Measurements from ENCODE around the gene ARHGDIG. TPM values are rescaled to one million over a fixed set of nuclear protein-coding genes. Genes with fewer than 3 reads are reported as not detected.

Gene ARHGDIG
- total RNA-seq, 4 donors from 2014 or later = 1.4 to 3.5 (median 1.8) TPM; not detected in 1

- peaks cover 10 to 30% (median 27%) of the 10 kb centered on the region in 3 donors for H3K27me3 ChIP-seq
- no peaks in the 10 kb centered on the region for H3K36me3 ChIP-seq
- no peaks in the 10 kb centered on the region for H3K9me3 ChIP-seq
- in situ Hi-C loops (cut with MboI; ENCODE audit: low sequenced_read_pairs in 4 of 4) = no loop called here
- TF ChIP-seq POLR2A (IDR thresholded peaks at IDR 0.05) = no peak
- TF ChIP-seq CTCF (IDR thresholded peaks at IDR 0.05 in 4 of 5, conservative IDR thresholded peaks at IDR 0.05 in 1 of 5) = no peak
- H3K4me3 ChIP-seq = no peak overlapping the region
- H3K4me1 ChIP-seq = peaks cover 6 to 18% of the 10 kb centered on the region in 2 donors
- no peak overlapping the region for H3K27ac ChIP-seq
- ATAC-seq (peak in 1 of 2 donors; percentile 23), DNase-seq (peak in 1 of 2 donors; percentile 36)
- intact Hi-C loops (cut with DNase I; ENCODE audit: low total_unique reads) = no loop called here
These were observed 3.8 kb upstream of the ARHGDIG start for GRCh38 chr16:276426-277077.

- no peak overlapping the region for H3K4me3 ChIP-seq
- intact Hi-C loops (cut with DNase I; ENCODE audit: low total_unique reads) = no loop called here
- H3K36me3 ChIP-seq = no peaks in the 10 kb centered on the region
- in situ Hi-C loops (cut with MboI; ENCODE audit: low sequenced_read_pairs in 4 of 4) = no loop called here
- DNase-seq (no peak), ATAC-seq (peak in 1 of 2 donors; percentile 33)
- no peak overlapping the region for H3K27ac ChIP-seq
- peaks cover 10 to 32% (median 27%) of the 10 kb centered on the region in 3 donors for H3K27me3 ChIP-seq
- peaks cover 6 to 18% of the 10 kb centered on the region in 2 donors for H3K4me1 ChIP-seq
- TF ChIP-seq POLR2A (IDR thresholded peaks at IDR 0.05) (no peak), CTCF (IDR thresholded peaks at IDR 0.05 in 4 of 5, conservative IDR thresholded peaks at IDR 0.05 in 1 of 5) (no peak)
- H3K9me3 ChIP-seq = no peaks in the 10 kb centered on the region
These were observed 1.5 kb upstream of the ARHGDIG start for GRCh38 chr16:278863-279366.

GRCh38 chr16:279531-279930, 860 bp upstream of the ARHGDIG start:
- H3K27ac ChIP-seq = no peak overlapping the region
- H3K9me3 ChIP-seq = no peaks in the 10 kb centered on the region
- H3K4me1 ChIP-seq = peaks cover 6 to 18% of the 10 kb centered on the region in 2 donors
- ATAC-seq (no peak), DNase-seq (no peak)
- intact Hi-C loops (cut with DNase I; ENCODE audit: low total_unique reads) (no loop called here), in situ Hi-C loops (cut with MboI; ENCODE audit: low sequenced_read_pairs in 4 of 4) (no loop called here)
- H3K36me3 ChIP-seq = no peaks in the 10 kb centered on the region
- TF ChIP-seq CTCF (IDR thresholded peaks at IDR 0.05 in 4 of 5, conservative IDR thresholded peaks at IDR 0.05 in 1 of 5) (no peak), POLR2A (IDR thresholded peaks at IDR 0.05) (no peak)
- H3K27me3 ChIP-seq = peaks cover 6 to 27% (median 21%) of the 10 kb centered on the region in 3 donors
- H3K4me3 ChIP-seq = no peak overlapping the region

- TF ChIP-seq POLR2A (IDR thresholded peaks at IDR 0.05) (no peak), CTCF (IDR thresholded peaks at IDR 0.05 in 4 of 5, conservative IDR thresholded peaks at IDR 0.05 in 1 of 5) (no peak)
- in situ Hi-C loops (cut with MboI; ENCODE audit: low sequenced_read_pairs in 4 of 4) = no loop called here
- DNase-seq = no peak
These were observed 358 bp upstream of the ARHGDIG start for GRCh38 chr16:280005-280460.

More at GRCh38 chr16:280005-280460, 358 bp upstream of the ARHGDIG start:
- ATAC-seq = peak; percentile 15 to 20
- Histone ChIP-seq H3K9me3 (no peaks in the 10 kb centered on the region), H3K4me3 (peak overlapping the region in 2 of 4 donors; percentile 13 to 22), H3K27ac (no peak overlapping the region), H3K27me3 (peaks cover 3 to 22% (median 16%) of the 10 kb centered on the region in 3 donors), H3K36me3 (no peaks in the 10 kb centered on the region), H3K4me1 (peaks cover 6 to 14% of the 10 kb centered on the region in 2 donors)
- intact Hi-C loops (cut with DNase I; ENCODE audit: low total_unique reads) = no loop called here

Data from gastrocnemius medialis (tissue), 4 donors.